ENCODE data around the gene GRK5.
"Not testable (repeated sequence)": the region's sequence is repeated elsewhere in the genome, so short reads cannot be mapped to it uniquely, and the experiment has no call there.

Gene GRK5

DNA sequence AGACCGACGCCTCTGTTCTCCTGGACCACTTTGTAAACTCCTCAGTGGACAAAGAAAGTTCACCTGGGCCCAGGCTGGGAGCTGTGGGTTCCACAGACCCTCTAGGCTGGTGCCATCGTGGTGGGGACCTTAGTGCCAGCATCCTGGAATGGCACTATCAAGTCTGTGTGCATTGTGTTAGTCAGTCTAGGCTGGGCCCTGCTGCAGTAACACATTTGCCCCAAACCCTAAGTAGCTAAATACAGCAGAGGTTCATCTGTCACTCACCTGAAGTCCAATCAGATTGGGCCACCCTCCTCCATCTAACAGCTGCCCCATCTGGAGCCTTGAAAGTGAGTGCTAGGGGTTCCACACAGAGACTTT lies 224.4 kb downstream of the GRK5 start:
- no peak overlapping the region for H3K4me3 ChIP-seq (ENCODE audit: low read depth, low read length)

DNA sequence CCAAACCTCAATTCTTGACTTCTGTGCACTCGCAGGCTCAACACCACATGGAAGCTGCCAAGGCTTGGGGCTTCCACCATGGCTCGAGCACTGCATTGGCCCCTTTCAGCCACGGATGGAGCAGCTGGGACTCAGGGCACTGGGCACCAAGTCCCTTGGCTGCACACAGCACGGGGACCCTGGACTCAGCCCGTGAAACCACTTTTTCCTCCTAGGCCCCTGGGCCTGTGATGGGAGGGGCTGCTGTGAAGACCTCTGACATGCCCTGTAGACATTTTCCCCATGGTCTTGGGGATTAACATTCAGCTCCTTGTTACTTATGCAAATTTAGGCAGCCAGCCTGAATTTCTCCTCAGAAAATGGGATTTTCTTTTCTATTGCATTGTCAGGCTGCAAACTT lies 227.6 kb downstream of the GRK5 start:
- not testable (repeated sequence) for H3K4me3 ChIP-seq (ENCODE audit: low read depth, low read length)

DNA sequence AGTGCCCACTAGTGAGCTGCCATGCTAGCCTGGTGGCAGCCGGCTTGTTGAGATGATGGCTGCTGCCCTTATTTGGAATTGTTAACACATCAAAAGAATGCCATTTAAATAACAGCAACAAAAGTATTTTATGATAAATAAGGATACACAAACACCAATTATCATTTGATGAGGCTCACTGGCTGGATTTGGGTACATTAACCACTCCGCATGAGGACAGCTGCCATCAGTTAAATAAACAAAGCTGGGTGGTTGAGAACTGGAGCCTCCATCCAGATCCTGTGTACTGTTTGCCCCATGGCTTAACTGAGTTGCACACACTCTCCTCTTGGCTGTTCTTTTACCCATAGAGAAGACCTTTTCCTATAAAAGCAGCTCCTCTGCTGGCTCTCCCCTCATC lies 231.3 kb downstream of the GRK5 start:
- no peak overlapping the region for H3K4me3 ChIP-seq (ENCODE audit: low read depth, low read length)

DNA sequence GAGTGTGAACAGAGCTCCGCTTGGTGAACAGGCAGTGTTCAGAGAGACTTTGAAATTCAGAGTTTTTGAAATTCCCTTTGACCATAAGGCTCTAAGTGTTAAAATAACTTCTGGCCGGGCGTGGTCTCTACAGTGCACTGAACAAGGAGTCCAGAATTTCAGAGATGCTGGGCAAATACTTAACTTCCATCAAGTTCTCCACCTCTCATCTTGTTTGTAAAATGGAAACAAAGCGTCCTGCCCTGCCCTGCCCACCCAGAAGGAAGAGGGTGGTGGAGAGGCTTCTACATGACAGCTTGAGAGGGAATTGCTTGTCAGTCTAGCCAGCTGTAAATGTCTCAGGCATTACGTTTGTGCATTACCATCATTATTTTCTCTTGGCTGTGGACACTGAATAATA lies 232.6 kb downstream of the GRK5 start:
- H3K4me3 ChIP-seq (ENCODE audit: low read depth, low read length), result no peak overlapping the region

DNA sequence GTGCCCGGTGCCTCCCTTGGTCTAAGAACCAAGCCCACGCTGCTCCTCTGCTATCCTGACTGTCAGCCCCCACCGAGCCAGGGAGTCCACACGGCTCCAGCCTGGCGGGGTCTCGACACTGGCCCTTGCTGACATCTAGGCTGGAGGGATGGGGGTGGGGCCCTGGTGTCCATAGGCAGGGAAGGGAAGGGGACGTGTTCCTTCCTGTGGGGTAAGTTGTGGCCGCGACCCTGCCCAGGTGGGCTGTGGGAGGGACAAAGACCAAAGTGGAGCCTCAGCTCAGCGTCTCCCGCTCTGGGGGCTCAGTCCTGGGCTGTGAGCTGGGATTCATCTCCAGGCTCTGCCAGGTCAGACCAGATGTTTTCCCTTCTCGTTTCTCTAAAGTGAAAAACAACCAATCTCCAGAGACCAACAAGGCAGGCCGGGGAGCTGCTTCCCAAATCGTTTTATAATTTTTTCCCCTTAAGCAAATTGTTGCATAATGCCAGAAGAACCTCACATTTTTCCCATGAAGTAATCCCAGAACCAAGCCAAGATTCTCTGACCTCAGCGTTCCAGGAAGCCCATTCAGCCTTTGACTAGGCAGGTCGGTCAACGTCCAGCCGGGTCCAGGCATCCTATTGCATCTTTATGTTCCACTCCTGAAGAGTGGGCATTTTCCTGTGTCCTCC lies 233.9 kb downstream of the GRK5 start:
- H3K4me3 ChIP-seq (ENCODE audit: low read depth, low read length), result no peak overlapping the region

DNA sequence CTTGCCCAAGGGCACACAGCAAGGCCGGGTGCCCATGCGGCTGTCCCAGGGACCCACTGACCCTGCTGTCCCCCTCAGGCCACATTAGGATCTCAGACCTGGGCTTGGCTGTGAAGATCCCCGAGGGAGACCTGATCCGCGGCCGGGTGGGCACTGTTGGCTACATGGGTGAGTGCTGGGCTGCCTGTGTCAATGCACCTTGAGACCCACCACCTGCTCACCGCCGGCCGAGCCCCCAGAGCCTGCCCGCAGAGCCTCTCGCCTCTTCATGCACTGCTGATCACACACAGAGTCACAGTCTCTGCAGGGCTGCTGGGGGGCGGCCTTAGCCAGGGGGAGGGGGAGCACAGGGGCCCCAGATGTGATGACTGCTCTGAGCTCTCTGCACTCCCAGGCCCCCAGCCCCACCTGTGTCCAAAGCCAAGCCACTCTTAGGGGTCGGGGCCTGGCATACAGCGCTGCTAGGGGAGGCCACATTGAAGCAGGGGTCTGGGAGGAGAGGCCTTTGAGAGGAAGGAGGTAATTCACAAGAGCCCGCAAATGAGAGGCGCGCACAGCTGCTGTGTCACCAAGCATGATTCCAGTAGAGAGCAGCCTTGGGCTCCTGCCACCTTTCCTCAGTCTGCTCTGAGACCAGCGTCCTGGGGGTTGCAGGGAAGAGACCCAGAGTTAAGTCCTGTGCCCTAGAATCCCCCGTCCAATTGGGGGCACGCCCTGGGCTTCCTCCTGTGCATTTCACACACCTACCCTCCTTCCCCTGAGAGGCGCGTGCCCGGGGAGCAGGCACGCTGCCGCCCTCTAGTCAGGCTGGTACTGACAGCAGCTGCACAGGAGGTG lies 234.8 kb downstream of the GRK5 start:
- no peak overlapping the region for H3K4me3 ChIP-seq (ENCODE audit: low read depth, low read length)

DNA sequence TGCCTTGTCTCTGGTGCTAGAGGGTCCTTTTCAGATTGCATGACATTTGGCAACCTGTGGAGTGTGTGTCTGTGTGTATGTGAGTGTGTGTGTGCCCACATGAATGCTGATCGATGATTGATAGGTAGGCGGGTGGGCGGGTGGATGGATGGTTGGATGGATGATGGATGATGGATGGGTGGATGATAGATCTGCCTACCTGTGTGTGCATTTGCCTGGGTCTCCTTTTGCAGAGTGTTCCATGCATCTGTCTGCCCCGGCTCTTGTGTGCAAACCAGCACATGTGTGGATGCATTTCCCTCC lies 235.3 kb downstream of the GRK5 start:
- no peak overlapping the region for H3K4me3 ChIP-seq (ENCODE audit: low read depth, low read length)

DNA sequence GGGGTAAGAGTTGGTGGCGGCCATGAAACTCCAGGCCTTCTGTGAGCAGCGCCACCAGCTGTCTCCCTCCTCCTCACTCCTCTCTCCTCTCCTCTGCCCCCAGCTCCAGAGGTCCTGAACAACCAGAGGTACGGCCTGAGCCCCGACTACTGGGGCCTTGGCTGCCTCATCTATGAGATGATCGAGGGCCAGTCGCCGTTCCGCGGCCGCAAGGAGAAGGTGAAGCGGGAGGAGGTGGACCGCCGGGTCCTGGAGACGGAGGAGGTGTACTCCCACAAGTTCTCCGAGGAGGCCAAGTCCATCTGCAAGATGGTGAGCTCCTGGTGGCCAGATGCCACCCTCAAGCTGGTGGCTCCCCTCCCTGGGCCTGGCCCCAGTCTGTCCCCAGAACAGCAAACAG lies 236.1 kb downstream of the GRK5 start:
- no peak overlapping the region for H3K4me3 ChIP-seq (ENCODE audit: low read depth, low read length)

DNA sequence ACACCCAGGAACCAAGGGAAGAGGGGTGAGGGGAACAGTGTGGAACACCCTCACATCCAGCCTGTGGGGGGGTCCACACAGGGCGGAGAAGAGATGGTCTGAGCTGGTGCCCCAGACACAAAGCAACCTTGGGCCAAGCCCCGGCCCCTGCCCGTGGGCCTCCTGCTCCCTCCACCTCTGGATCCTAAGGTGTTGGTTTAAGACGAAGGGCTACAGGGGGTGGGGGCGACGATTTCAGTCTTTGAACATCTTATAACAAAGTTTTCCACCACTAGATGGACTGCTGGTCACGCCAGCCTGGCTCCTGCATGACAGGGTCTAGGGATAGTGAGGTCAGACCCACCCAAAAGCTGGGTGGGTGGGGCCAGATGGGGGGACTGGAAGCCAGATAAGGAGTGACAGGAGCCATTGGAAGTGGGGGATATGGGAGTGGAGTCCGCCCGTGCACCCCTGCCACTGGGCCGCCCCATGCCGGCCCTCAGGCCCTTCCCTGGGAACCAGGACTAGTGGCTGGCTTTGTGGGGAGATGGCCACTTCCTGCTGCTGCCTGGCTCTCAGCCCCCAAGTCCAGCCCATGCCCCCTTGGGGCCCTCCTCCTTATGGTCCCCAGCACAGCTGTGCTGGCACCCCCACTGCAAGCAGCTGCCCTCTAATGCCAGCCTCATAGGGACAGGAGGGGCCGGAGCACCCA lies 236.7 kb downstream of the GRK5 start:
- H3K4me3 ChIP-seq (ENCODE audit: low read depth, low read length), result no peak overlapping the region

DNA sequence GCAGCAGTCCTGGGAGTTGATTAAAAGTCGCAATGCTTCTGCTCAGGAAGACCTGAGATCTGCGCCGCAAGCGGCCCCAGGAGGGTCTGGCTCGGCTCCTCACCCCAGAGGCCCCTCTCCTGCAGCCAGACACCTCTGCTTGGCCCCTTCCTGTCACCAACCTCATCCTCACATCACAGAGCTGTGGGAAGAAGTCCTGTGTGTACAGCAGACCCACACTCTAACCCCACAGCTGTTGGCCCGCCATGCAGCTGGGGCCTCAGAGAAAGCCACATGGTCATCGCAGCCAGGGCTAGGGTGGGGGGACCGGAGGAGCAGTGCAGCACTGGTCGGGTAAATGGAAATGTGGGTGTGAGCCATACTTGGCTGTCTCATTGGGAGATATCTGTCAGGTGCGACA lies 237.5 kb downstream of the GRK5 start:
- H3K4me3 ChIP-seq (ENCODE audit: low read depth, low read length), result no peak overlapping the region

DNA sequence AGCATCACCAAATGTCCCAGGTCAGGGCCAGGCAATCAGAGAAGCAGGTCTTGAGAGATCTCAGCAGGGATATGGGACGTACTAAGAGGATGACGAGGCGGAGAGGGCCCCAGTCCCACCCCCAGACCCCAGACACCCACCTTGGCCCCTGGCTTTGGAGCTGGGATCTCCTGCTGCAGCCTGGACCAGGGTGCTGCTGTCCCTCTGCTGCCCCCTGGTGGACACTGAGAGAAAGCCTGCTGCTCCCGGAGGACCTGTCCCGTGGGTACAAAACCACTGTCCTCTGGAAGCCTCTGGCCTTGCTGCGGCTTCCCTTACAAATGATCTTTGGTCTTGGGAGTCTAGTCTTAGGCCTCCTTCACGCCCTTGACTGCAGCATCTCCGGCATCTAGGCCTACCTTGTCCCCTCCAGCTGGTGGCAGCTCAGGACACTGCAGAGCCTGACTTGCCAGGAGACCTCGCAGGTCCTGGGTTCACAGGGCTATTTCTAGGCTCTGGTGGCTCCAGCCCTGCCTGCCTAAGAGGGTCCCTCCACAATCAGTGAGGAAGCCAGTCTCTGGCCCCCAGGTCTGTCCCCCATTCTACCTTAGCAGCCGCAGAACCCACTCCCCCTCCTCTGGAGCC lies 238.1 kb downstream of the GRK5 start:
- H3K4me3 ChIP-seq (ENCODE audit: low read depth, low read length), result no peak overlapping the region

DNA sequence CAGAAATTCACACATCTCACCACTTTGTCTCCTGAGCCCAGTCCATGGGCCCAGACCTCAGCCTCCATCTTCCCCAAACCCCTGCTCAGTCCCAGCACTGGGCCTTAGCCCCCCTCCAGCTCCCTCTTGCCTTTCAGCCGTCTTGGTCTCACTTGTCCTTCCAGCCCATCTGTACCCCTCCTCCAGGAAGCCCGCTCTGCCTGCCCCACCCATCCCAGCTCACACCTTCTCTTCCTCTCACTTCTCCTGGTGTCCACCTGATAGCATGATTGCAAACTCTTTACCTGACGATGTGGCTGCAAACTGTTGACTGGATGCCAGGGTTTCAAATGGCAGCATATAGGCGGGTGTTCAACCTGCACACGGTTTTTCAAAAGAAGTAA lies 238.6 kb downstream of the GRK5 start:
- no peak overlapping the region for H3K4me3 ChIP-seq (ENCODE audit: low read depth, low read length)

DNA sequence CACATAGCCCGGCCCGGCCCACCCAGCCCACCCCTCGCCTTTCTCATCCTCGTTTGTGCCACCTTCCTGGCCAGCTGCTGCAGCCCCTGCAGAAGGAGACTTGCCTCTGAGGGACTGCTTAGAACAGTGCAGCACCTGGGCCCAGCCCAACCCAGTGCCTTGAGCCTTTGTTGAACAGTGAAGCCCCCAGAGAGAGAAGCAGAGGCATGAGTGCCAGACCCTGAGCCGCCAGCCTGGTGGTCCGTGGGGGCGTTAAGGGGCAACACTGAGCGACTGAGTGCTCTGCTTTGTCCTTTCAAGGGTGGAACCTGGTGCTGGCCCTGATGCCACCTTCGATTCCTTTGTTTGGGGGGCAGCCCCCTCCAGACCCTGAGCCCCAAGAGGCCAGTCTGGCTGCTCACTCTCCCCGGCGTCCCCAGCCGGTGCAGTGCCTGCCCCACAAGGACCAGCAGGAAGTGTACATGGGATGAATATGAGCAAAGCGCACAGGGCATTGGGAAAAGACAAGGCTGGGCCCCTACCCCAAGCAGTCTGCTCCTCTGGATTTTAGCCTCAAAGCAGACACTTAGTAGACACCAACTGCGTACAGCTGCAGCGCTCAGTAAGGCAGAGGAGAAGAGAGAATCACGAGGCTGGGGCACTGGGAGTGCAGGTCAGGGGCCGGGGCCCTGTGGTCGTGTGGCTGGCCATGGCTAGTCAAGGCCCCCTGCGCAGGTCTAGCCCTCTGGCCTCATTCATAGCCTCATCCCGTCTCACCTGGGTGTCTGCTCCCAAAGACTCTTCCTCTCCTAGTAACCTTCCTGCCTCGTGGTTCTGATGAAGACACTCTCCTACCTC lies 239.3 kb downstream of the GRK5 start:
- no peak overlapping the region for H3K4me3 ChIP-seq (ENCODE audit: low read depth, low read length)

DNA sequence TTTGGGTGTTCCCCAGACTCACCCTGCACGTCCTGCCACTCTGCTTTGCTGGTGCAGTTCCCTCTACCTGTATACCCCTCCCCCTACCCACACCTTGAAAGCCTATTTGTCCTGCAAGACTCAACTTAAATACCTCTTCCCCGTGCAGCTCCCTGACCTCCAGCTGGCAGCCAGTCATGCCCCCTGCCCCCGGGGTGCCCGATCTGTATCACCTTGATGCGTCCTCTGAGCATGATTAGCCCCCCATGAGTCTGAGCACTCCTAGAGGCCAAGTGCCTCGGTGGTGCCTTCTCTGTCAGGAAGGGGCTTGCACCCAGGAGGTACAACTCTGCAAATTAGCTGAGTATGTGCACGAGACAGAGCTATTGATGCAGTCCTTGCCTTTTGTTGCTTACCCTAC lies 240.1 kb downstream of the GRK5 start:
- no peak overlapping the region for H3K4me3 ChIP-seq (ENCODE audit: low read depth, low read length)

DNA sequence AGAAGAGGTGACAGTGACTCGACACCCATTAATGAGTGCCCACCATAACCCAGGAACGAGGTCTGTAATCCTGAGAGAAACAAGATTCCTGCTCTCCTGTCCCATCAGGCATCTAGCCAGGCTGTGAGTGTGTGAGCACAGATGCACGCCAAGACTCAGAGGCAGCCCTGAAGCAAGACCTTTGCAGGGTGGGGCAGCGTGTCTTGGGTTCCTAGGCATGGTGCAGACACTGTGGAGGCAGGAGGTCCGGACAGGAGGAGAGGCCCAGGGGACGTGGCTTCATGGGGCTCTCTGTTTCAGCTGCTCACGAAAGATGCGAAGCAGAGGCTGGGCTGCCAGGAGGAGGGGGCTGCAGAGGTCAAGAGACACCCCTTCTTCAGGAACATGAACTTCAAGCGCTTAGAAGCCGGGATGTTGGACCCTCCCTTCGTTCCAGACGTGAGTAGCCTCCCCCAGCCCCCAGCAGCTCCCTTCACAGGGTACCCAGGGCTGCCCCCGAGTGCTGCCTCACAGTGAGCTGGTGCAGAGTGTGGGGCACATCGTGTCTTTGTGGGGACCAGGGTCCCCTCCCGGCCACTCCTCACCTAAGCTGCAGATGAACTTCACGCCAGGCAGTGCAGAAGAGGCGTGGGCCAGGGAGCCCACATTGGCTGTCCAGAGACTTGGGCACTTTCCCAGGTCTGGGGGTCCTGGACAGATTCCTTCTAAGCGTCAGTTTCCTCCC lies 240.6 kb downstream of the GRK5 start:
- H3K4me3 ChIP-seq (ENCODE audit: low read depth, low read length), result no peak overlapping the region

DNA sequence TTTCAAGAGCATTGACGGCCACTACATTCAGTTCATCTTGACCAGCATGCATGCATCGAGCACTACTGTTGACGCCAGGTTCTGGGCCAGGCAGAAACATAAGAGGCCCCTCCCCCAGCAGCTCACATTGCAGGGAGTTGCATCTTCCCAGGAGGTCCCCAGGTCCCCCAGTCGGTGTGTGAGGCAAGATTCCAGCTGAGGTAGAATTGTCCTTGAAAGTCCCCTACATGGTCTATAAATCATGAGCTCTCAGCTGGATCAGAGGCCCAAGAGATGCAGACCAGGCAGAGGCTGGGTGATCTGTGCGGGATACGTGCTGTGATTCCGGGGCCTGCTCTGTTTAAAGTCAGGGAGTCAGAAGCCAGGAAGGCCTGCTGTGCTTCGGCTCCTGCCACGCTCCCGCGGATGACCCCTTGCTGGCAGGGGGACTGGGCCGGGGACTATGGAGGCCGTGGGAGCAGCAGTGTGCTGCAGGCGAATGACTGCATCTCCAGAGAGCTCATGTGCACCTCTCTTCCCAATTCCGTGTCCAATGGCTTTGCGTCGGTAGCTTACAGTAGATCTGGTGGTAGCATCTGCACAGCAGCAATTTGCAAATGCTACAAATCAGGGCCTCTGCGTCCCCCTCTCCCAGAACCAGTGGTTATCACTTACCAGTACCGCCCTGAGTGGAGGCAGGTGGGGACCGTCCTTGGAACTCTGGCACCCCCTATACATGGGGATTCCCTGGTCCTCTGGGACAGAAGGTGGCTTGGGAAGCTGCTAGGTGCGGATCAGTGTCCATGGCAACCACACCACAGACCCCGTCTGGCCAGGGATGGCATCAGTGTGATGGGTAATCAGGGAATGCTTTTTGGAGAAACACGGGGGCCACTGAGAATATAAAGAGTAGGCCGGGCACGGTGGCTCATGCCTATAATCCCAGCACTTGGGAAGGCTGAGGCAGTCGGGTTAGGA lies 241.5 kb downstream of the GRK5 start:
- H3K4me3 ChIP-seq (ENCODE audit: low read depth, low read length), result no peak overlapping the region

DNA sequence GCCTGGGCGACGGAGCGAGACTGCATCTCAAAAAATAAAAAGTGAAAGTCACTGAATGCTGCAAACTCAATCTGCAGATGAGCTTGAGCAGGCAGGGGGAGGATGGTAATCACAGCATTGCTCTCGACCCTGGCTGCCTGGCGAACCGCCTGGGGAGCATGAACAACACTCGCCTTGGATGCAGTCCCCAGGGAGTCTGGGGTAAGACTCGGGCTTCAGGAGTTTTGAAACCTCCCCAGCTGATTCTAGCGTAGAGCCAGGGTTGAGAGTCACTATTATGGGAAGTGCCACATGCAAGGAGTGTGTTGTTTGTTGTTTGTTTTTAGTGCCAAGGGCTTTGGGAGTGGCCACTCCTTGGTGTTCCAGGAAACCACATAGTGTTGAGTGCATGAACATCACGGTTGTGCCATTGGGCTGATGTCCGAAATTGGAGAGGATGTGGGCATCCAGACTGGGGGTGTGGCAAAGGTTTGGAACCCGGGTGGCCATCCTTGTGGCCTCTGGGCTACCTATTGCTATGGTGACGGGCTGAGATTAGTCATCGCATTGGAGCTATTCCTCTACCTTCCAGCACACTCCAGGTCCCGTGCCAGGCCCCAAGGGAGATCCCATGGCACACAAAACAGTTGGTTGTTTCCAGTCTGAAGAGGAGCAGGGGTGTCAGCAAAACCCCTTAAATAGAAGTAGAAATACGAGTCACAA lies 242.5 kb downstream of the GRK5 start:
- H3K4me3 ChIP-seq (ENCODE audit: low read depth, low read length), result no peak overlapping the region

DNA sequence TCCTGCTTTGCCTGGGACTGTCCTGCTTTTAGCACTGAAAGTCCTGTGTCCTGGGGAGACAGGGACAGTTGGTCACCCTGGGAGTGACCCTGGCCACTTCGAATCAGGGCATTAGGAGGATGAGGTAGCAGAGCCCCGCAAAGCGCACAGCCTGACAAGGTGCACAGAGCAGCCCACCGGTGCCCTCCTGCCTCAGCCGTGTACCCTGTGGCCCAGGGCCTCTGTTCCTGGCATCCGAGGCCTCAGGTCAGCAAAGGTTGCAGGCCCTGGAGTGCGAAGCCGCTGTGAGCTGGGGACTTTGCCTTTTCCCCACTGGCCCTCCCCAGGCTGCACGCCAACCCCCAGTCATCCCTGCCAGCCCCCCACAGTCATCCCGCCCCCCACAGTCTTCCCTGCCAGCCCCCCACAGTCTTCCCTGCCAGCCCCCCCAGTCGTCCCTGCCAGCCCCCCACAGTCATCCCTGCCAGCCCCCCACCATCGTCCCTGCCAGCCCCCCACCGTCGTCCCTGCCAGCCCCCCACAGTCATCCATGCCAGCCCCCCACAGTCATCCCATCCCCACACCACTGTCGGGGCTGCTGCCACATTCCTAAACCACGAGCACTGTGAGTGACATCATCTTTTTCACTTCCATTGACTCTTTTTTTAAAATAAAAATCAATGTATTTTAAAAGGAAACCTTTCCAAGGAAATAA lies 243.4 kb downstream of the GRK5 start:
- H3K4me3 ChIP-seq (ENCODE audit: low read depth, low read length), result no peak overlapping the region
